Activated CD8-positive, alpha-beta T cell treated with anti-CD3 and anti-CD28 coated beads for 36 hours (primary cell): ENCODE measurements around the gene TRIM64C. TPM values are rescaled to one million over a fixed set of nuclear protein-coding genes. Genes with fewer than 3 reads are reported as not detected.
"Not testable (repeated sequence)": the region's sequence is repeated elsewhere in the genome, so short reads cannot be mapped to it uniquely, and the experiment has no call there.

Experiments
- ATAC-seq: fragments of 200-7000 bp; cut with Tn5 transposase; one replicate; pipeline ENCODE4 v1.10.0; 2021; ENCODE audit warnings: mild to moderate bottlenecking, moderate library complexity
- CTCF ChIA-PET: fragments of 350-600 bp; sonication (Branson Sonifier 250); formaldehyde crosslinking; loops from one replicate; lab custom pipeline; 2021; ENCODE audit warnings: antibody characterized with exemption; lab: Charles Lee
- POLR2A ChIA-PET: fragments of 350-600 bp; sonication (Branson Sonifier 250); formaldehyde crosslinking; loops from one replicate; lab custom pipeline; 2021; ENCODE audit warnings: antibody characterized with exemption; lab: Charles Lee
- DNase-seq: peaks from one replicate; pipeline ENCODE4 v3.0.0-alpha.2; 2020
- H3K27ac Mint-ChIP-seq: one replicate; pipeline ENCODE4 v1.8.0; 2021; ENCODE audit warnings: mild to moderate bottlenecking, mixed read lengths
- H3K27me3 Mint-ChIP-seq: one replicate; pipeline ENCODE4 v1.8.0; 2021; ENCODE audit warnings: mixed read lengths
- H3K36me3 Mint-ChIP-seq: one replicate; pipeline ENCODE4 v1.8.0; 2021; ENCODE audit warnings: low read depth, mixed read lengths
- H3K4me1 Mint-ChIP-seq: one replicate; pipeline ENCODE4 v1.8.0; 2021; ENCODE audit warnings: low read depth, mixed read lengths
- H3K4me3 Mint-ChIP-seq: one replicate; pipeline ENCODE4 v1.8.0; 2021; ENCODE audit warnings: mild to moderate bottlenecking, moderate library complexity, mixed read lengths
- H3K9me3 Mint-ChIP-seq: one replicate; pipeline ENCODE4 v1.8.0; 2021; ENCODE audit warnings: mixed read lengths
- intact Hi-C: fragments of 100-400 bp; cut with micrococcal nuclease; formaldehyde crosslinking; loops from one replicate; pipeline ENCODE4 v1.10.0; 2022
- total RNA-seq, 2 experiments: library from RNA; stranded (reverse); gene quantifications; one replicate each; pipeline ENCODE4 v1.2.3, GENCODE V29; 2021

TRIM64C gene, protein sequence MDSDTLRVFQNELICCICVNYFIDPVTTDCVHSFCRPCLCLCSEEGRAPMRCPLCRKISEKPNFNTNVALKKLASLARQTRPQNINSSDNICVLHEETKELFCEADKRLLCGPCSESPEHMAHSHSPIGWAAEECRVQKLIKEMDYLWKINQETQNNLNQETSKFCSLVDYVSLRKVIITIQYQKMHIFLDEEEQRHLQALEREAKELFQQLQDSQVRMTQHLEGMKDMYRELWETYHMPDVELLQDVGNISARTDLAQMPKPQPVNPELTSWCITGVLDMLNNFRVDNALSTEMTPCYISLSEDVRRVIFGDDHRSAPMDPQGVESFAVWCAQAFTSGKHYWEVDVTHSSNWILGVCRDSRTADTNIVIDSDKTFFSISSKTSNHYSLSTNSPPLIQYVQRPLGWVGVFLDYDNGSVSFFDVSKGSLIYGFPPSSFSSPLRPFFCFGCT
- total RNA-seq = not detected

DNA sequence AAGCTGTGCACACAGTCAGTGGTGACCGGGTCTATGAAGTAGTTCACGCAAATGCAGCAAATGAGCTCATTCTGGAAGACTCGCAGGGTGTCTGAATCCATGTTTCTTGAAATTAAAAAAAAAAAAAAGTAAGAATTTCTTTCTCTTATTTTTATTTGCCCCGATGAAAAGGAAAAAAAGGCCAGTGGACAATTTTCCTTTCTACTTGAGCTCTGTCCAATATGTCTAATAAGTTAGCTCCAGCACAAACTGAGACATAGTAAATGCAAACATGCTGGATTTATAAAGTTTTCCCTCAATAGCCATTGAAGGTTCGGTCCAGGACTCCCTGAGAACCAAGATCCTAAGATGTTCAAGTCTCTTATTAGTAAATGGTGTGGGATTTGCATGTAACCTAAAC lies at the start of gene TRIM64C:
TRIM64C (minus strand) TSS at position 101 of the 400 bp plus-strand sequence; CDS start at position 101, 0 bp downstream.
- ATAC-seq, DNase-seq, H3K9me3 Mint-ChIP-seq, CTCF ChIA-PET, POLR2A ChIA-PET, H3K4me3 Mint-ChIP-seq, H3K27ac Mint-ChIP-seq, intact Hi-C loops, H3K4me1 Mint-ChIP-seq, H3K27me3 Mint-ChIP-seq, H3K36me3 Mint-ChIP-seq: not testable (repeated sequence)

DNA sequence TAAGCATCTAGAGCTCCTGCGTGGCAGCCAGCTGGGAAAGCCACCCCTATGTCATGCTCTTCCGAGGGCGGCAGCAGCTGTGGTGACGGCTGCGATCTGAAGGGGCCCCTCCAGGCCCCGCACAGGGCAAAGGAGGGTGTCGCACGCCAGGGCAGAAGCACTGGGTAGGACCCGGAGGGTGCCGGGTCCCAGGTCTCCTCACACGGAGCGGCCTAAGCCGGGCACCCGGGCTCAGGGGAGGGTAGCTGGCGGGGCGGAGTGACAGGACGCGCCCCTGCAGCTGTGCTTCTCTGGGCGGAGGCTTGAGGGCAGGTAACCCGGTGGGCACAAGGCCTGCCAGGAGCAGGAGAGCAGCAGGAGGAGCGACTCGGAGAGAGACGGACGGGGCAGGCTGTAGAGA lies 43.4 kb upstream of the TRIM64C start:
- ATAC-seq, intact Hi-C loops, POLR2A ChIA-PET: not testable (repeated sequence)

DNA sequence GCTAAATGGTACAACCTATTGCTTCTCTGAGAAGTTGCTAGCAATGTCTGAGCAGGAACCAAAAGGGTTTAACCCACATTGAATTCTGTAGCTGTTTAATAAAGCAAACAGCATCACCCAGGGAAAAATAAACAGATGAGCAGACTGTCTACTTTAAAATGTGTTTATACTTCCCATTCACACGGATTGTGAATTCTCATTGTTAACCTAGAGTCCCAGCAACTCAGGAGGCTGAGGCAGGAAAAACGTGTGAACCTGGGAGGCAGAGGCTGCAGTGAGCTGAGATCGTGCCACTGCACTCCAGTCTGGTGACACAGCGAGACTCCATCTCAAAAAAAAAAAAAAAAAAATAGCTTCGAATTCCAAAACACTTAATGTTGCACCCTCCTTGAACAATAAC lies 11.0 kb upstream of the TRIM64C start:
- H3K4me1 Mint-ChIP-seq, H3K27ac Mint-ChIP-seq, CTCF ChIA-PET, POLR2A ChIA-PET, H3K4me3 Mint-ChIP-seq, intact Hi-C loops, ATAC-seq, DNase-seq, H3K27me3 Mint-ChIP-seq, H3K9me3 Mint-ChIP-seq, H3K36me3 Mint-ChIP-seq: not testable (repeated sequence)

More for the DNA sequence above, 43.4 kb upstream of the TRIM64C start:
- H3K27me3 Mint-ChIP-seq, DNase-seq, H3K4me1 Mint-ChIP-seq, H3K27ac Mint-ChIP-seq, H3K36me3 Mint-ChIP-seq, H3K9me3 Mint-ChIP-seq, H3K4me3 Mint-ChIP-seq, CTCF ChIA-PET: not testable (repeated sequence)

DNA sequence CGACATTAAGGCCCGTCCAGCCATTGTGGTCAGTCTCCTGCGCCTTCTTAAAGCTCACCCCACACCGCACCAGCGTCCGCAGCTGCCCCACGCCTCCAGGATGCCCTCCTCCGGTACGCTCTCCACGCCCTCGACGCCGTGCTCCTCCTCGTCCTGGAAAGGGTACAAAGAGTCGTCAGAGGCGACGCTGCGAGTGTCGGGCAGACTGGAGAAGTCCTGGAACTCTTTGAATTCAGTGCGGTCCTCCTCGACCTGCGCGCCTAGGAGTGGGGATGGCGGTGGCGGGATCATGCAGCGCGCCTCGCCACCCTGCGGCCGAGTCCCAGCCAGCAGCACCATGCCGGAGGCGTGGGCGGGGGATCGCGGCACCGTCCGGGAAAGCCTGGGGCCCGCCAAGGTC lies 9.1 kb downstream of the TRIM64C start:
- CTCF ChIA-PET, H3K27me3 Mint-ChIP-seq, H3K4me3 Mint-ChIP-seq, H3K27ac Mint-ChIP-seq, ATAC-seq, POLR2A ChIA-PET, DNase-seq, intact Hi-C loops, H3K36me3 Mint-ChIP-seq, H3K4me1 Mint-ChIP-seq, H3K9me3 Mint-ChIP-seq: not testable (repeated sequence)

DNA sequence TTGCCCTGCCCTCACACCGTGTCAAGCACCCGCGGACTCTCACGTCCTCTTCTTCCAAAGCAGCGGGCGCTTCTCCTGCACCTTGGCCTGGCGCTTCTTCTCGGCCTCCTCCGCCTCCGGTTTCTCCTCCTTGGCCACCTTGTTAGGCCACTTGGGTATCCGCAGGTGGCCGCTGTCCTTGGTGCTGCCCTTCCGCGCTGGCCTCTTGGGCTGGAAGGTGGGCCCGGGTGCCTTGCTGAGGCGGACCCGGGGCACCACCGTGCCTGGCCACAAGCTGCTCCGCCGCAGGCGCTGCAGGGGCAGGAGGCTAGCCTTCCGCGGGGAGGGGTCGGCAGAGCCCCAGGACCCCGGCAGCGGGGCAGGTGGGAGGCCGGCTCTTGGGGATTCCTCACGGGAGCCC lies 10.7 kb downstream of the TRIM64C start:
- intact Hi-C loops, POLR2A ChIA-PET: not testable (repeated sequence)

DNA sequence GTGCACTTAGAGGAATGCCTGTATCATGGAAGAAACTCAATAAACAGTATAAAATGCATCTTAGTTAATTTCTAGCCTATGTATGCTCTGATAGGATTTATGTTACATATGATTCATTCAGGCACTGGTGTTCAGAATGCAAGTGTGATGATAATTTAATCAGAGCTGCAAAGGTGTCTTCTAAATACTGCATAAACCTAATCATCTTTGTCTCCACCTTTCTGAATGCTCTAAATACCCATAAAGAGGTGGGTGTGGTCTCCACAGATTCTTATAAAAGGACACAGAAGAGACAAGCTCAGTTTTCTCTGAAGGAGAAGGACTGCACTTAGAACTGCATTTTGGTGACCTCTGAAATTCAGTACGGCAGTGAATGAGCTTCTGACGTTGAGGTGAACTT lies 30.4 kb downstream of the TRIM64C start, which contains the start of gene TRIM49B:
TRIM49B (plus strand) TSS at position 301 of the 400 bp plus-strand sequence. CDS start 2,777 bp downstream, outside the sequence.
- DNase-seq, H3K9me3 Mint-ChIP-seq, CTCF ChIA-PET, H3K27me3 Mint-ChIP-seq, H3K4me3 Mint-ChIP-seq, H3K36me3 Mint-ChIP-seq, H3K27ac Mint-ChIP-seq, H3K4me1 Mint-ChIP-seq, intact Hi-C loops, POLR2A ChIA-PET, ATAC-seq: not testable (repeated sequence)

More for the DNA sequence above, 10.7 kb downstream of the TRIM64C start:
- CTCF ChIA-PET, ATAC-seq, H3K4me3 Mint-ChIP-seq, H3K36me3 Mint-ChIP-seq, H3K27ac Mint-ChIP-seq, H3K4me1 Mint-ChIP-seq, H3K9me3 Mint-ChIP-seq, DNase-seq, H3K27me3 Mint-ChIP-seq: not testable (repeated sequence)

Other genes with a start within 250 kb of the TRIM64C start
- gene TRIM51G, start 75.2 kb downstream of the TRIM64C start, total RNA-seq = not detected
- not detected for gene TRIM49B, start 30.3 kb downstream of the TRIM64C start, total RNA-seq
- not detected for gene FOLH1, start 149.5 kb upstream of the TRIM64C start, total RNA-seq